Measurements from ENCODE around the gene TNFSF13B.

DNA sequence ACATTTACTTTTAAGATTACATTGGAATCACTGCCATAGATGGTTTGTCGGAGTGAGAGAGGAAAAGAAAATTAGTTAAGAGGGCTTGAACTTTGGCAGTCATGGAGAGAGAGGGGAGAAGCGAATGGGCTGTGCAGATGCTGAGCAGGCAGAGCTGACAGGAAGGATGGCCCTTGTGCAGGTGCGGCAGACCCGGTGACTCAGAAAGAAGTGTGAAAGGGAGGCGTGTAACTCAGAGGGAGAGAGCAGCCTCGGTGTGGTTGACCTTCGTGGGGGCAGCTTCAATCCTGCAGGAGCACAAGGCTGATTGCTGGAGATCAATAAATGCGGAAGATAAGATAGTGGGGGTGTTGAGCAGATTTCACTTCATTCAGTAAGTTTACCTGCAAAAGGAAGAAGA, 76.9 kb downstream of the TNFSF13B start:
- TF ChIP-seq, protein P1, sequence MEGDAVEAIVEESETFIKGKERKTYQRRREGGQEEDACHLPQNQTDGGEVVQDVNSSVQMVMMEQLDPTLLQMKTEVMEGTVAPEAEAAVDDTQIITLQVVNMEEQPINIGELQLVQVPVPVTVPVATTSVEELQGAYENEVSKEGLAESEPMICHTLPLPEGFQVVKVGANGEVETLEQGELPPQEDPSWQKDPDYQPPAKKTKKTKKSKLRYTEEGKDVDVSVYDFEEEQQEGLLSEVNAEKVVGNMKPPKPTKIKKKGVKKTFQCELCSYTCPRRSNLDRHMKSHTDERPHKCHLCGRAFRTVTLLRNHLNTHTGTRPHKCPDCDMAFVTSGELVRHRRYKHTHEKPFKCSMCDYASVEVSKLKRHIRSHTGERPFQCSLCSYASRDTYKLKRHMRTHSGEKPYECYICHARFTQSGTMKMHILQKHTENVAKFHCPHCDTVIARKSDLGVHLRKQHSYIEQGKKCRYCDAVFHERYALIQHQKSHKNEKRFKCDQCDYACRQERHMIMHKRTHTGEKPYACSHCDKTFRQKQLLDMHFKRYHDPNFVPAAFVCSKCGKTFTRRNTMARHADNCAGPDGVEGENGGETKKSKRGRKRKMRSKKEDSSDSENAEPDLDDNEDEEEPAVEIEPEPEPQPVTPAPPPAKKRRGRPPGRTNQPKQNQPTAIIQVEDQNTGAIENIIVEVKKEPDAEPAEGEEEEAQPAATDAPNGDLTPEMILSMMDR (IDR thresholded peaks at IDR 0.05; ENCODE audit: low read depth, low read length): no peak
- TF ChIP-seq EZH2phosphoT487 (IDR thresholded peaks at IDR 0.05; ENCODE audit: low read depth): no peak
